HG03460 (cell line): ENCODE data around the gene NPL.

Source experiments
- ATAC-seq: cut with Tn5 transposase; IDR thresholded peaks from one replicate; pipeline ENCODE4 v1.9.1; 2021; ENCODE audit not compliant: unreplicated experiment

The NPL gene

DNA sequence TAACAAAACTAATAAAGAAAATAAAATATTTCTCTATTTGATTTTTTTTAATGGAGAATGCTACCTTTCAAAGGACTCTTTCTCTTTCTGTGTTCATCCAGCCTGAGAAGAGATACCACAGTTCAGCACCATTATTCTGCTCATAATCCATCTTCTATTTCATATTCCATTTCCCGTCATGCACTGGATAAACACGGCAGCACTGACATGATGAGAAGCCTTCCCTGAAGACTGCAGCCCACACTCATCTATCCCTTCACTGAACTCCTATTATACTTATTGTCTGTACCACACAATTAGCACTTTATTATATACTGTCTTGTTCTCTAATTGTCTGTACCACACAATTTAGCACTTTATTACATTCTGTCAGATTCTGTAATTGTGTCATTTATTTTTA, 10.7 kb upstream of the NPL start:
- no peak for ATAC-seq

DNA sequence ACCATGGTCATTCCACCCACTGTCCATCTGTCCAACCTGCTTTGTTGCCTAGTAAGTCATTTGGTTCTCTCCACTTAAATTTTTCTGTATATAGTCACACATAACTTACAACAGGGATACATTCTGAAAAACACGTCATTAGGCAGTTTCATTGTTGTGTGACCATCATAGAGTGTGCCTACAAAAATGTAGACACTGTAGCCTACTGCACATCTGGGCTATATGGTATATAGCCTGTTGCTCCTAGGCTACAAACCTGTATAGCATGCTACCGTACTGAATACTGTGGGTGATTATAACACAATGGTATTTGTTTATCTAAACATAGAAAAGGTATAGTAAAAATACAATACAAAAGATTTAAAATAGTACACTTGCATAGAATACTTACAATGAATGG, 10.0 kb upstream of the NPL start:
- ATAC-seq: no peak

DNA sequence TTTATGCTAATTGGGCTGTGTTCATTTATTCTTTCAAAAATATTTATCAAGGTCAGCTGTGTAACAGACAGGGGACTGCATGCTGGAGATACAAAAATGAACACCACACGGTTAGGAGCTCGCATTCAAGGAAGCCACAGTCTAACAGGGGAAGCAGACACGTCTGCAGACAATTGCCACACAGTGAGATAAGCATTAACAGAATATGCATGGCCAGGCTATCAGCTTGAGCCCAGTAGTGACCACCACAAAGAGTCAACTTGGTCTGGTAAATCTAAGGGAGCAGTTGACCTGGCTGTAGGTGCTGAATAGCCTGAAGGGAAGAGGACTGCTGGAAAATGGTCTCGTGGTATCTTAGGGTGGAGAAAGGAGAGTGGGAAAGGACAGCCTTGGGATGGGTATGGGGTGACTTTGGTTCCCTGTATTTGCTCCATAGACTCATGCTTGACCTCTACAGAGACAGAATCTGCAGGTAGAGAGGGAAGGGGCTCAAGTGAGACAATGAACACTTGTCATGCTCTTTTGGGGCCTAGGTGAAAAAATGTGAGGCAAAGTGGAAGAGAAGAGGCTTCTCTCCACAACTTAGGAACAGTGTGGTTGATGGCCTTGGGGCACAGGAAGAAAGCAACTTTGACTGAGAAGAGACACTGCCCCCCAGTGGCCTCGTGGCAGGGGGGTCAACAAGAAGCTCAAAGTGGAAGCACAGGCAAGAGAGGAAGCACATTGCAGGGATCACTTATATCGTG, 7.6 kb upstream of the NPL start:
- ATAC-seq: no peak

DNA sequence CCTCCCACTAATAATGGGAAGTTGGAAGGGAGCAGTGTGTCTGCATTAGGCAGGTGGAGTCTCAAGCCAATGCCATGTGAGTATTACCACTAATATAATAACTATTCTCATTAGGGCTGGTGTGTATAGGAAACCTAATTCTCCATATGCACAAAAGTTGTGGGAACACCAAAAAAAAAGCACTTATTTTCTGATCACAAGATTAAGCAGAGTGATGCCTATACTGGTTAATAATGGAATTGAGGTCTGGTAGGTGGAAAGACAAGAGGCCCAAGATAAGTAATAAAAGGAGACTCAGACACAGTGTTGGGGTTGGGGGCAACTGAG, 7.0 kb upstream of the NPL start:
- no peak for ATAC-seq

DNA sequence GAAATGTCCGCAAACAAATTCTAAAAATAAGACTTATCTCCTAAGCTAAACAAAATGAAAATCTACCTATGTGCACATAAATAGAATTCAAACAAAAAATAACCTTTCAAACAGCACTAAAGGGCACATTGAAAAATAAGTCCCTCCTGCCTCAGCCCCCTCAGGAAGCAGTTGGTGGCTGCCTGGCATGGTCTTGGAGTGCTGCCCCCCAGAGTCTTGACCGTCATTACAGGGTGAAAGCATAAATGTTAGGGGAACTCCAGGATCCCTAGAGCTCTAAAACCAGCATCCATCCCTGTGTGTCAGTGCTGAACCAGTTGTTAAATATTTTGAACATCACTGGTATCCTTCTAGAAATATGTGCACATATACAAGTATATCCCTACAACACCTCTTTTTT, 6.5 kb upstream of the NPL start:
- no peak for ATAC-seq

DNA sequence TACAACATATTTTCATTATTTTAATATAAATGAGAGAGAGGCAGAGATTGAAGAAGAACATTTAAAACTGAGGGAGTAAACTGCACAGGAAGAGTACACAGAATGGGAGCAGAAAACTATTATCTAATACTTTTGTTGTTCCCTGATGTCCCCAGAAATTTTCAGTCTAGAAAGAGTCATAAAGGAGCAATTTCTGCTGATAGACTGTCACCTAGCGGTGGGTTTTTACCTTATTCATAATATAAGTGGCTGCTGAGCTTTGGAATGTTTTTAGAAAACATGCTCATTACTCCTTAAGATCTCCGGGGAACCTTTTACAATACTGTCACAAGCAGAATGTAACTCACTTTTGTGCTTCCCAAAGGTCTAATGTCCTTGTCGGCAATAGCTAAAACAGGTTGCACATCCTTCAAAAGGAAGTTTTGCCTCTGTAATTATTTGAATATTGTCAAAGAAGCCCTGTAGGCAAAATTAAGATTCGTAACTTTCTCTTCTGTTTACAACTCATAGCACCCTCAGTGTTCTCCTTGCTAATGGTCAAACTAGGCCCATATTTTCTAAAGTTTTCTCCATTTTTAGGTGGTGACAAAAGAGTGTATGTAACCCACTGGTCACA, 4.9 kb upstream of the NPL start:
- ATAC-seq: no peak

DNA sequence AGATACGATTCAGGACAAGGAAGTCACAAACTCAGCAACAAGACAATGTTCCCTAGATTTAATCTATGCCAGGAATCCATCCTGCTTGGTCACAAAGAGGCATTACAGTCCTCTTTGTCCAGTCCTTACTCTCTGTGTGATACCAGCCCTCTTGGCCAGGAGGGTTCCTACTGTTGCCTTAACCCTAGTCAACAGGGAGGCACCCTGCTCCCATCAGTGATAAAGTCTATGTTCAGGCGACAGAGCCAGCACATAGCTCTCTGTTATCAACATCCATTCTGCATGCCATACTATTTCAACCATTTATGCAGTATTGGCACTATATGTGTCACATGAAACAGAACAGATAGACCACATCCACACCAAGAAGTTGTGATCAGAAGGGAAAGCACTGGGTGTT, 4.4 kb upstream of the NPL start:
- no peak for ATAC-seq

DNA sequence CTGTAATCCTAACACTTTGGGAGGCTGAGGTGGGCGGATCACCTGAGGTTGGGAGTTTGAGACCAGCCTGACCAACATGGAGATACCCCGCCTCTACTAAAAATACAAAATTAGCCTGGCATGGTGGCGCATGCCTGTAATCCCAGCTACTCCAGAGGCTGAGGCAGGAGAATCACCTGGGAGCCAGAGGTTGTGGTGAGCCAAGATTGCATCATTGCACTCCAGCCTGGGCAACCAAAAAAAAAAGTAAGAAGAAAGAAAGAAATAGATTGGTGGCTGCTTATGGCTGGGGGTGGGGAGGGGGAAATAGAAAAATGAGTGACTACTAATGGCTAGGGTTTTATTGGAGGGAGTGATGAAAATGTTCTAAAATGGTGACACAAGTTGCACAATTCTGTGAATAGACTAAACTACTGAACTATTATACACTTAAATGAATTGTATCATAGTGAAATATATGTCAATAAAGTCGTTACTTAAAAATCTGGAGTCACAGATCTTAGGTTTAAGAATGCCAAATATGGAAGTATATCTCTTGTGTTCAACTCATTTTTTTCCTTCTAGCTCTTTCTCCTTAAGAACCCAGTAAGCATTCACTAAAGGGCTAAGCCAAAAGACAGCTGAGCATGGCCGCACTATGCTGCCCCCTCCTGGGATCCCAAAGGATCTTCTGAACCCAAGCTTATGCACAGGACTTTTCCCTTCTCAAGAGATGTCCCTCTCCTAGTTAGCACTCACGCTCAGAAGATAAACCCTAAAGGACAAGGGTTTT, 3.2 kb upstream of the NPL start:
- ATAC-seq: no peak

DNA sequence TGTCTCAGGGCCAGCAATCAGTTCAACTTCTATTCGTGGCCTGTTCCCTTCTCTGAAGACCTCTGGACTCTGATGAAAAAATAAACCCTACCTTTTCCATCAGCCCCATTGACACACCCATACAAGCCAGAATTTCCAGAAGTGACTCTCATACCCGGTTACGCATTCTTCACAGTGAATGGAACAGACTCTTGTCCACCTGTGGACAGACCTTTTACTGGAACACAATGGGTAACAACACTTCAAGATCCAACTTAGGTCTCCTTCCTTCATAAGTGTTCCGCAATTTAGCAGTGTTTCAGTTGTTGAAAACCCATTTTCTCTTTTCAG, 2.6 kb upstream of the NPL start:
- ATAC-seq: no peak

DNA sequence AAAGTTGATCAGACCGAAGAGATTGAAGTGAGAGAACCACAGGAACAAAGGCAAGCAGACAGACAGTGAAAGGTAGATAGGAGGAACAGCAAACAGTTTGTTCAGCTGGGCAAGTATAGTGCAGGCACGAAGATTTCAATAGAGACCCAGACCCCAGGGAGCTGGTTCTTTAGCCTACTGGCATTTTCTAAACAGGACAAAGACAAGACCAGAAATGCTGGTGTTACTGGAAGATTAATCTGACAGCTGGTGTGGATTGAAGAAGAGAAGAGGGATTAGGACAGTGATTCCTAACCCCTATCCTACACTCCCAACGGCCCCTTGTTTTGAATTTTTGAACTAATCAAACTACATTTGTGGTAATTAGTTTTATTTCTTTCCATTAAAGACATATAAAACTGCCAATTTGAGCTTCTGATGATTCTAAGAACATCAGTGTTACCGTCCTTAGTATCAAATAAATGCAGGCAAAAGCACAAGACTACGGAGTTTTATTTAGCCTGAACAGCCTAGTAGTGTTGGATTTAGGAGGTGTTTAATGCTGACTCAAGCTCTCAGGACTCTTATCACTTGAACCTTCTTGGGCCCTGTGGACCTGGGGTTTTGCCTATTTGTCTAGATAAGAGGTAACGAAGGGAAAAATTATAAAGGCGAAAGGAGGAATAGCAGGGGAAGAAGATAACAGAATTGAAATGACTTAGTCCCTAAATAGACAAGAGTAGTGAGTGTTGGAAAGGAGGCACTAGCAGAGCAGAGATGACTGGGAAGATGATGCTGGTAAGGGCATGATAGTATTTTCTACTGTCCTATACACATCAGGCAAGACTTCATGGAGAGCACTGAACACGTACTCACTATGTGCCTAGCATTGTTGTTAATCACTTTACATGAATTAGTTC, 2.0 kb downstream of the NPL start:
- no peak for ATAC-seq

DNA sequence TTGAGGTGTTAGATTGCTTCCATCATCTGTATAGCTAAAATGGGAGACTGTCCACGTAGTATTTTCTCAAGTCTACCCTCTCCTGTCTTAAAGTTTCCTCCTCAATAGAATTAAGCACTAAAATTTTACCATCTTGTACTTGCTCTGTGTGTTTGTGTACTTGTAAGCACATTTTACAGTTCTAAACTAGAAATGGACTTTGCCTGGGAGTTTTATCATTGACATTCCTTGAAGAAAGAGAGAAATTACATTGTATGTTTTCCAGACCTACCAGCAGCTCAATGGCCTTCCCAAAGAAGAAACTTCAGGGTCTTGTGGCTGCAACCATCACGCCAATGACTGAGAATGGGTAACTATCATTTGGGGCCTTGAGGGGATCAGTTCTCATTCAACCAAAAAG, 4.5 kb downstream of the NPL start:
- ATAC-seq: no peak

DNA sequence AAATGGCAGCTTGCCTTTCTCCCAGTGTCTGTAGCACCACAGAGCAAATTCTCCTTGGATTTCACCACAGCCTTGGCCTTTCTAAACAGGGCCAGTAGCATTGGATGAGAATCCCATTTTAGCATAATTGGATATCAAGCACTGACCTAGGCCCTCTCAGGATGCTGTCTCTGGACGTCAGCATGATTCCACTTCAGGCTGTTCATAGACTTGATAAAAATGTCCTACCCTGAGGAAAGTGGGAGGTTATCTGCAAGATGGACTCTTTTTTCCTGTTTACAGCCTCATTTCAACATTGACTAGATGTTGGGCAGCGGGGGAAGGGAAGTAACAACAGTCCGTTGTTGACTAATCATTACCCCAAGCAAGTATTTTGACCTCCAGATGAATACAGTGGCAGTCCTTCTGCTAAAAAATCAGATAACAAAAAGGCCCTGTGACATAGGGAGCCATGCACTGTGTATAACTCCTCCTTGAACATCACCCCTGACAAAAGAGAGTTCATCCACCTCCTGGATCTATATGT, 5.2 kb downstream of the NPL start:
- no peak for ATAC-seq

DNA sequence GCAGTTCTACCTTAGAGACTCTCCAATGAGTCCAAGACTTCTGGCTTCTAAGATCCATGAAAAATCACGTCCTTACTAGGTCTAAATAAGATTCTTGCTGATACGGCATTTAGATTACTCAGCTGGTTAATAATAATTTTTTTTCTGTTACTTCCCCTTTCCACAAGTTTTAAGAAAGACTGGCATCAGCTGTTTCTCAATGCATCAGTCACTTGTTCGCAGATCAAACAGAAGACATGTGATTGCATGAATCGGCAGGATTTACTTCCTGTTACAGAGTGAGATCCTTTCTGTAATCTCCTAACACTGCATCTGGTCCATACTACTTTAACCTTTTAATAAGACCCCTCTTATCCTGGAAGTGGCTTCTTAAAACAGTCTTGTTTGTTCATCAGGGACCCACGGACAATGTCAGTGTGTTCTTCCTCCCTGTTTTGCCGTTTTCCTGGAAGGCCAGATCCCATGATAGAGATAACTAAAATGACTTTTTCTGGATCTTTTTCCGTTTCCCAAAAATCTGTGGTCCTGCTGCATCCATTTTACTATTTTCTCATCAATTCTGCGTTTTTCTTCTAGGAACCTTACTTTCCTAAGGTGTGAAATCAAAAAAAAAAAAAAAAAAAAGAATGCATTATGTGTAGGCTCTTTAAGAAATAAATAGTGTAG, 6.1 kb downstream of the NPL start:
- no peak for ATAC-seq

DNA sequence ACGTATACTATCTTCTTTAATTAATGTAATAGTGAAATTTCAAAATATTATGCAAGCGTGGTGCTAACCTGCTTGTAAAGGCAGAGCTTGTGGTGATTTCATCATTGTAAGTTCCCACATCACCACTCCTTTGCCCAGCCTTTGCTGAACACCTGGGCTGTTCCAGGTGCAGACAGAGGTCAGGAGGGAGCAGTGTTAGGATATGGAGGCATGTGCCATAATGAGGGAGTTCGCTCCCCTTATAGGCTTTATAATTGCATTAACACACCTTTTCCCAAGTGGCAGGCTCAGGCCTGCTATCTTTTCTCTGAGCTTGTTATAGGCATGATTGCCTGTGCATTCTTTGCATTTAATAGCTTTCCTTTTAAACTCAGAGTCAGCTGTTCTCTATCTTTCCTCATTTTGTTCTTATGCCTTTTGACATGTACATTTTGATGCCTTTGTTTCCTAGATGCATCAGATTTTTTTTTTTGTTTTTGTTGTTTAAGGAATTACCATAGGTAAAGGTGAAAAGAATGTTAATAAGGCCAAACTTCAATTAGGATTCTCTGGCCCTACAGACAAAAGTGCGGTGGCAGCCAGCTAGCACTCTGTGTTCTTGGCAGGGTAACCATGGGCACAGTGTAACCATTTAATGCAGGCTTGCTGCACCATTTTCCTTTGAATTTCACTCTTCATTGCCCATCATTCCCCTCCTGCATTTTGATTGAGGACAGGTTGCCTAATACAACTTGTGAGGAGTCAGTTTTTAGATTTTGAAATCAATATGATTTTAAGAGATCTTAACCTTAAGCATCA, 12.6 kb downstream of the NPL start:
- no peak for ATAC-seq

DNA sequence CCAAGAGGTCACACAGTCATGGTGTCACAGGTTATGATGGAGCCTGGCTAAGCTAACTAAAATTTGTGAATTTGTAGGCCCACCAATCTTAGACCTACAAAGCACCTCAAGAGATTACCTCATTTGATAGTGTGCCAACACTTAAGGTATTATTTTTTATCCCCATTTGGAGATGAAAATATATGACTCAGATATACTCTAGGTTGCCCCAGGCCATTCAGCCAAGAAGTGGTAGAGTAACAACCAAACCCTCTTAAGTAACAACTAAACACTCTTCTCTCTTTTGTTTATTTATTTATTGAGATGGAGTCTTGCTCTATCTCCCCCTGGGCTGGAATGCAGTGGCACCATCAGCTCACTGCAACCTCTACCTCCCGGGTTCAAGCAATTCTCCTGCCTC, 14.3 kb downstream of the NPL start:
- no peak for ATAC-seq

DNA sequence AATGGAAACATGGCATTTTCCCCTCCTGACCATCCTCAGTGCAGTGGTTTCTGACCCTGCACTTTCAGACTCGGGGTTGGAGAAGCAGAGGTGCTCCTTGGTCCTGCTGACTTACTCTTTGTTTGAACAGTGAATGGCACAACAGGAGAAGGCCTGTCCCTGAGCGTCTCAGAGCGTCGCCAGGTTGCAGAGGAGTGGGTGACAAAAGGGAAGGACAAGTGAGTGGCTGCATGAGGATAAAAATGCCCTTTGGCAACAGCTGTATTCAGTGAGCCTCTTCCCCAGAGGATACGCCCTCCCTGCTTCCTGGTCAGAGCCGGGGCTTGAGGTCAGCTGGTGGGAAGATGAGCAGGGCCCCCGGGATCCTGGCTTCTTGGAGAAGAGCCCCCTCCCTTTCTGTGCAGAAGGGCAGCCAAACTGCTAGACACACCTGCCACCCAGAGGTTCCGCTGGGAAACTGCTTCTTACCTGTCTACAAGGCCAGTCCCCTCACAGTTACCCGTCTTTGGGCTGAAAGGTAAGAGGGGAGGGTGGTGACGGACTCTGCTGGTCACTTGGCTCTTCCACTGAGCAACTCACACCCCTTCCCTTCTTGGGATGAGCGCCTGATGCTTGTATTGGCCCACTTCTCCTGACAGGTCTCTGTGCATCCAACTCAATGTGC, 16.6 kb downstream of the NPL start:
- ATAC-seq: no peak

DNA sequence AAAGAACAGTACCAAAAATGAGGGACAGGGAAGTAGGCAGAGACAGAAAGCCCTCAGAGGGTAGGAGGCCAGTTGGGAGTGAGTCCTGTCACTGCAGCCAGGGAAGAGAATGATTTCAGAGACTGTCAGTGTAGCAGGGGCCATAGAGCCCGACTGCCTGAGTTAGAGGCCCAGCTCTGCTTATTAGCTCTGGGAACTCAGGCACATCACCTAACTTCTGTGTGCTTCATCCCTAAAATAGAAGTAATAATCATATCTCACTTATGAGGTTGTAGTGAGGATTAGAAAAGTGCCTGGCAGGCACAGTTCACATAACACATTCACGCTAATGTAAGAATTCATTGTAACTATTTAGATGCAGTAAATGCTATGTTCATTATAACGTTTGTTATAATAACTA, 18.3 kb downstream of the NPL start:
- no peak for ATAC-seq

DNA sequence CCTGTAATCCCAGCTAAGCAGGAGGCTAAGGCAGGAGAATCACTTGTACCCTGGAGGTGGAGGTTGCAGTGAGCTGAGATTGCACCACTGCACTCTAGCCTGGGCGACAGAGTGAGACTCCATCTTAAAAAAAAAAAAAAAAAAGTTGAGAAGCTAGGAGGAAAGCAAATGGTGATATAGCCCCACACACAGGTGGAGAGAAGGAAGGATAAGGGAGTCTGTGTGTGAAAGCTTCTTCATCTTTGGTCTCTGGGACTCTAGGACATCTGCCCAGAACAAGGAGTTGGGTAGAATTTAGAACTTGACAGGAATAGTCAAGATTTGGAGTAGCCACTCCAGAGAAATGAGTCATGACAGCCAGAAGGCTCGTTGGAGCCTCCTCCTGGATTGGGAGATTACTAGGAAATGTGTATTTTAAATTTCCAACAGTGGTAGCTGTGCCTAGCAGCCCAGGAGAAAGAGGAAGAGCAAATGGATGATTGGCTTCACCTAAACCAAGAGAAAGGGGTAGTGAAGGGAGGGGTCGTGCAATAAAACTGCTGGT, 19.9 kb downstream of the NPL start:
- ATAC-seq: no peak
